ENCODE measurements around the gene SMS.

SMS gene

DNA sequence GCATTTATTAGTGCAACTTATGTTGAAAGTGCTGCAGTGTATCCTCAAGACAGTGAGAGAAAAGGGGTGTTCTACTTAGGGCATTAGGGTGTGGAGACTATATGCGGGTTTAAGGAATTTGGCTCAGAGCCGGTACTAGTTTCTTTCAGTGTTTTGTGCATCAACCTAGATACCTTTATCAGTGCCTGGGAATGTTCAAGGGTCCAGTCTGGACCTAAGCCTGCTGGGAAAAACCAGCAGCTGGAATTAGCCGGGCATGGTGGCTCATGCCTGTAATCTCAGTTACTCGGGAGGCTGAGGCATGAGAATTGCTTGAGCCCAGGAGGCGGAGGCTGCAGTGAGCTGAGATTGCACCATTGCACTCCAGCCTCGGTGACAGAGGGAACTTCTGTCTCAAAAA is 99.0 kb downstream of the SMS start:
- no peak for DNase-seq (ENCODE audit: low spot score)

DNA sequence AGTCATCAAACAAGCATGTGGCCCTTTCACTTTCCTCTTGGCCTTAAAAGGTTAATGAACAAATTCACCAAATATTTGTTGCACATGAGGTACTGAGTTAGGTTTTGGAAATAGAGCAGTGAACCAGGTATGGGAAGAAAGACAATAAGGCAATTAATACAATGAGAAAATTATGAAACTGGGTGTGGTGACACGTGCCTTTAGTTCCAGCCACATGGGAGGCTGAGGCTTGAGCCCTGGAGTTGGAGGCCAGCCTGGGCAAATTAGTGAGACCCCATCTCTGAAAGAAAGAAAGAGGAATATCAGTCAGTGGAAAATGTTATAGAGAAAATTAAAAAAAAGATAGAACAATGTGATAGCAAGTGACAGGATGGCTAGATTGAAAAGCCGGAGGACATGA is 99.7 kb downstream of the SMS start:
- DNase-seq (ENCODE audit: low spot score) = no peak

DNA sequence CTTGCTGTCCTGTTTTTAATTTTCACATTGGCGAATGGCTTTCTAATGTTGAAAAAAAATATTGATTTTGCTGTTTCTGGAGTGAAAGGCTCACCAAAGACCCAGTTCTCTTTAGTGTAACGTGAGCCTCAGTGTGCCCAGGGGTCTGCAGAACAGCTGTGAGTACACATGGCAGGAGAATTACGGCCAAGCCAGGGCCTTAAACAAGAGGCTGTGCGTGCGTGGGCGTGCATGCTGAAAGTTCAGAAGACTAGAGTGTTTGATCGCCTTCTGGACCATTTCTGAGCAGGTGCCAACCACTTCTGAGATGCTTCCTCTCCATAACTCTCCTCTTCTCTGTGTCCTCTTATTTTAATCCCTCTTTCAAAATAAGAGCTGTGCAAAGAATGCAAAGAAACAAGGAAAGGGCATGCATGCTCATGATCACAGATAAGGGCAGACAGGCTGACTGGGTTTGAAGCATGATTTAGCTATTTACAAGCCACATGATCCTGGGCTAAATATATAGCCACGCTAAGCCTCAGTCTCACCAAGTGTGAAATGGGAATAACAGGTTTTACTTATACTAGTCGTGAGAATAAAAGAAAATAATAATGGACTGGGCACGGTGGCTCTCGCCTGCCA is 101.5 kb downstream of the SMS start:
- no peak for DNase-seq (ENCODE audit: low spot score)

DNA sequence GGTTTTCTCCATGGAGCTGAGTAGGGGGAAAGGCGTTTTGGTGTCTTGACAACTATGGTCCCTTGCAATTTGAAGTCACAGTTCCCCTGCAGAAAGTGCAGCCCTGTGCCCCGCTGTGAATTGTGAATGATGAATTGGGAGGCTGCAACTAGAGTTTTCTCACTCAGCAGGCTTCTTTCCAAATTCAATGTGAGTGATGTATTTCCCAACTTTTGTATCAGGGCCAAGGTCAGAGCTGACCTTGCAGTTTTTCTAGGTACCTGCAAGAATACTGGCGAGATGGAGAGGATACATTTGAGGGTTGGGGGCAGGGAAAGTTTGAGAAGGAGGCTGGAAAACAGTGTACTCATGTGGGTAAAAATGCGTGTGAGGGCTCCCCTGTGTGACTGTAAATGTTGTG is 103.4 kb downstream of the SMS start:
- DNase-seq (ENCODE audit: low spot score) = no peak
